Posterior cingulate gyrus (tissue), 11 donors: ENCODE data around the gene CNTF.
A peak's percentile ranks its signal among the peaks of the same experiment; 100 is the strongest.

ENCODE experiments used
- DNase-seq, 10 donors: peaks; one replicate each; pipeline versions ENCODE4 v3.0.0 to v3.0.0-alpha.2; 2020 to 2021; ENCODE audit warnings: mixed read lengths in 3 of 10
- intact Hi-C: fragments of 100-400 bp; cut with DNase I; formaldehyde crosslinking; loops from one replicate; pipeline ENCODE4 v1.15.1; 2023

Gene CNTF

GRCh38 chr11:58600510-58600909, 22.0 kb upstream of the CNTF start:
- intact Hi-C loops = no loop called here
- DNase-seq = no peak

GRCh38 chr11:58606930-58607714, 15.3 kb upstream of the CNTF start:
- intact Hi-C loops = no loop called here
- no peak for DNase-seq

GRCh38 chr11:58608331-58608730, 14.1 kb upstream of the CNTF start:
- intact Hi-C loops = no loop called here
- DNase-seq = no peak

GRCh38 chr11:58609723-58610122, 12.7 kb upstream of the CNTF start:
- intact Hi-C loops = no loop called here
- no peak for DNase-seq

- intact Hi-C loops = no loop called here
- DNase-seq = no peak
Observed at GRCh38 chr11:58613228-58613627, 9.2 kb upstream of the CNTF start.

- intact Hi-C loops = loop anchor here (5.0 kb wide), 1 partner anchor 33 kb away; no protein-coding TSS in a partner anchor
- DNase-seq = no peak
Observed at GRCh38 chr11:58615559-58615958, 6.9 kb upstream of the CNTF start.

- DNase-seq = no peak
- intact Hi-C loops = loop anchor here (5.0 kb wide), 1 partner anchor 34 kb away; no protein-coding TSS in a partner anchor
Observed at GRCh38 chr11:58616594-58616993, 5.9 kb upstream of the CNTF start.

- DNase-seq = peak in 1 of 10 donors; percentile 26
- intact Hi-C loops = loop anchor here (5.0 kb wide), 1 partner anchor 36 kb away; no protein-coding TSS in a partner anchor
Observed at GRCh38 chr11:58617976-58618557, 4.4 kb upstream of the CNTF start.

GRCh38 chr11:58621586-58622262, 741 bp upstream of the CNTF start:
- no peak for DNase-seq
- intact Hi-C loops = no loop called here

- DNase-seq = no peak
- intact Hi-C loops = no loop called here
Observed at GRCh38 chr11:58625086-58625485, 2.6 kb downstream of the CNTF start.

- DNase-seq = no peak
- intact Hi-C loops = no loop called here
Observed at GRCh38 chr11:58625826-58626460, 3.5 kb downstream of the CNTF start.

- DNase-seq = no peak
- intact Hi-C loops = no loop called here
Observed at GRCh38 chr11:58626934-58627483, 4.5 kb downstream of the CNTF start.

- intact Hi-C loops = no loop called here
- peak in 2 of 10 donors; percentile 12 to 67 for DNase-seq
Observed at GRCh38 chr11:58628446-58628845, 6.0 kb downstream of the CNTF start.

GRCh38 chr11:58629857-58630256, 7.4 kb downstream of the CNTF start:
- peak in 1 of 10 donors; percentile 27 for DNase-seq
- intact Hi-C loops = no loop called here

GRCh38 chr11:58631378-58631777, 8.9 kb downstream of the CNTF start:
- DNase-seq = no peak
- intact Hi-C loops = no loop called here

- no peak for DNase-seq
- intact Hi-C loops = no loop called here
Observed at GRCh38 chr11:58632510-58632909, 10.0 kb downstream of the CNTF start.

- DNase-seq = no peak
- intact Hi-C loops = no loop called here
Observed at GRCh38 chr11:58636587-58636986, 14.1 kb downstream of the CNTF start.

- DNase-seq = no peak
- intact Hi-C loops = no loop called here
Observed at GRCh38 chr11:58637371-58637770, 14.9 kb downstream of the CNTF start.

- intact Hi-C loops = no loop called here
Observed at GRCh38 chr11:58639103-58639502, 16.6 kb downstream of the CNTF start.

GRCh38 chr11:58639669-58640068, 17.2 kb downstream of the CNTF start:
- intact Hi-C loops = no loop called here
- no peak for DNase-seq

More at GRCh38 chr11:58639103-58639502, 16.6 kb downstream of the CNTF start:
- no peak for DNase-seq
